Suppressor macrophage (primary cell): Measurements from ENCODE around the gene OSM.
"Not testable (repeated sequence)": the region's sequence is repeated elsewhere in the genome, so short reads cannot be mapped to it uniquely, and the experiment has no call there.

Source experiments
- DNase-seq, 4 experiments: peaks; one replicate each; pipeline ENCODE4 v3.0.0-alpha.2; 2020 to 2022

OSM gene

GRCh38 chr22:30244641-30245040 is 22.0 kb downstream of the OSM start:
- no peak for DNase-seq

DNA sequence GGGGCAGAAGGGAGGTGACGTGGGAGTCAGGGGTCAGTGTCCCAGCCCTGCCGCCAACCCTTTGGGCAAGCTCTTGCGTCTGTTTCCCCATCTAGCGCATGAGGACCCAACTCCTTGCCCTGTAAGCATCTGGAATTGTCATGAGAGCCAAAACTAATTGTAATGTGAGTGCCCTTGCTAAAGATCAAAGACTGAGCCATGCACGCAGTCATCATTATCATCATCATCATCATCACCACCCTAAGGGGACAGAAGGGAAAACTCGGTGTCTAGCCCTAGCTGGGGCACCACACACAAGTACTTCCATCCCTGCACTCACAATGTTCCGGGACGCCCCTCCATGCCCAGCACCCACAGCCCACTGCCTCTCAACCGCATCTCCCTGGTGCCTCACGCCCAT is 22.6 kb downstream of the OSM start:
- DNase-seq, result no peak

DNA sequence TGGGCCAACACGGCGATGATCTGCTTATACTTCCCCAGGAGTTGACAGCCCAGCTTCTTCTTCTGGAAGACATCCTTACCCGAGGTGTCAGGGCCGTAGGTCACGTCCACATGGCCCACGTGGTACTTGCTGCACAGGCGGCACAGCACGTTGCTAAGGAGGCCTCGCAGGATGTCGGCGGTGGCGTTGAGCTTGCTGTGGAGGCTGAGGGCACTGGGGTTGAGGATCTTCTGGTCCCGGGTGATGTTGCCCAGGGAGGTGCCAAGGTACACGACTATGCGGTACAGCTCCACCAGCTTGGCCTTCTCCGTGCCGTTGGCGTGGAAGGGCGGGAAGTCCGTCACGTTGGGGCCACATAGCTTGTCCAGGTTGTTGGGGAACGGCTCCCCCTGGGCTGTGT is 23.0 kb downstream of the OSM start:
- no peak for DNase-seq

- no peak for DNase-seq
Measured at GRCh38 chr22:30241576-30242371, 24.9 kb downstream of the OSM start.

GRCh38 chr22:30240541-30241417 is 25.9 kb downstream of the OSM start:
- no peak for DNase-seq

- DNase-seq, result no peak
Measured at GRCh38 chr22:30239488-30240405, 26.9 kb downstream of the OSM start.

GRCh38 chr22:30238661-30239487 is 27.8 kb downstream of the OSM start:
- DNase-seq, result no peak

GRCh38 chr22:30238136-30238535 is 28.5 kb downstream of the OSM start:
- no peak for DNase-seq

- DNase-seq, result no peak
Measured at GRCh38 chr22:30236875-30237274, 29.8 kb downstream of the OSM start.

DNA sequence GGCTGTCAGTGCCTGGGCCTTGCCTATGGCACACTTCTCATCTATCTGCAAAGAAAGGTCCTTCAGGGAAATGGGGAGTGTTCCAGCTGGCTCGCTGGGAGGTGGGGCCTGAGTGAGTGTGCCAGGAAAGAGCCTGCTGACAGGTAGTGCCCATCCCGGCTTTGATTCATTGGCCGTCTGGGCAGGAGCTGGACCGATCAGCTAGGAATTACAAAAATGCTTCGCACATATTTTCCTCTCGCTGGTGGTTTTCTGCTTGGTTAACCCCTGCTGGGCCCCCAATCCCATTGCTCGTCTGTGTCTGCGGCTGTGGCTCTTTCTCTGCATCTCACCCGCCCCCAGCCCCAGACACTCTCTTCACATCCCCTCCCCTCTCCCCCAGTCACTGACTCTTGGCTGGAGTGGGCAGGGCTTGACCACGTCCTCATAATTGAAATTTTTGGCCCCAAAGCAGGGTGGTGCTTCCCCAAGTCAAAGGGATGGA is 30.9 kb downstream of the OSM start:
- DNase-seq, result no peak

DNA sequence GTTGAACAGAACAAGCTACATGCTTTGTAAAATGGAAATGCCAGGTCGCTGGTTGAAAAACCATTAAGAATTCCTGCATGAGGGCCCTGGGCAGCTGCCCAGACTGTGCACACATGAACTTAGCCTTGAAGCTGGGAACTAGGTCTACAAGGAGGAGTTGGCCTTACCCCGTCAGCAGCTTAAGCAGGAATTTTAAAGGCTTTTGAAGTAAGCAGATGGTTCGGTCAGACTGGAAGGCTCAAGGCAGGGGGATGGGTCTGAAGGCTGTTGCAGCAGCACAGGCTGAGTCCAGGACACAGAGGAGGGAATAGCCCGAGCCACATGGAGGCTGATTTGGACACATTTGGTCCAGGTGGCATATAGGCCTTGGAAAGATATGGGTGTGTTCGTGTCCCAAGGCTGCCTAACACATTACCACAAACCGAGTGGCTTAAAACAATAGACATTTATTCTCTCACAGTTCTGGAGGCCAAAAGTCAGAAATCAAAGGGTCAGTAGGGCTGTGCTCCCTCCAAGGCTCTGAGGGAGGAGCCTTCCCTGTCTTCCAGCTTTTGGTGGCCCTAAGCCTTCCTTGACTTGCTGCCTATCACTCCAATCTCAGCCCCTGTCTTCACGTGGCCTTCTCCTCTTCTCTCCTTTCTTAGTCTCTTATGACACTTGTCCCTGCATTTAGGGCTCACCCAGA is 31.7 kb downstream of the OSM start:
- DNase-seq, result no peak

GRCh38 chr22:30234325-30234724 is 32.3 kb downstream of the OSM start:
- not testable (repeated sequence) for DNase-seq

DNA sequence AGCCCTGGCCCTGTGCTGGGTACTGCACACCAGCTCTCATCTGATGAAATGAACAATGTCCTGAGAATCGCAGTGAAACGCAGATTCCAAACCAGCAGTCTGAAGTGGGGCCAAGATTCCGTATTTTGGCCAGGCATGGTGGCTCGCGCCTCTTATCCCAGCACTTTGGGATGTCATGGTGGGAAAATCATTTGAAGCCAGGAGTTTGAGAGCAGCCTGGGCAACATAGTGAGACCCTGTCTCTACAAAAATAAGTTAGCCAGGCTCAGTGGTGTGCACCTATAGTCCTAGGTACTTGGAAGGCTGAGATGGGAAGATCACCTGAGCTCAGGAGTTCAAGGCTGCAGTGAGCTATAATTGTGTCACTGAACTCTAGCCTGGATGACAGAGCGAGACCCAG is 33.1 kb downstream of the OSM start:
- no peak for DNase-seq

DNA sequence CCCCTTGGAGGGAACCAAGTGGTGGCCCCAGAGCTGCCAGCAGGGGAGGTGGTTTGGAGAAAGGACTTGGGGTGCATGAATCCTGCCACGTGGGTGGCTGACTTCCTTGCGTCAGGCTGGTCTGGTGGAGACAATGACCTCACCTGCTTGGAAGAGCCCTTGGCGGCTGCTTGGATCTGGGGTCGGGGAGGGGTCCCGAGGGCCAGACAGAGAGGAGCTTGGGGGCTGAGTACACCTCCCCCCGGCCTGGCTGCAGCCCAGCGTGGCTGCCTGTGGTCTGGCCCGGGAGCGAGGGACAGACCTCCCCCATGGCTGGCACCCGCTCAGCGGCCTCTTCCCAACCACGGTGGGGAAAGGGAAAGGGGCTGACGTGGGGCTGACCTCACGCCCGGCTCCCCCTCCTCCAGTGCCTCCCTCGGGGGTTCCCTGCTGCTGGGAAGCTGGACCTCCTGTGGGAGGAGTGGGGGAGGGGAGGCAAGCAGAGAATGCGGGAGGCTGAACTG is 33.9 kb downstream of the OSM start:
- DNase-seq, result peak in 1 of 4 experiments; percentile 31

GRCh38 chr22:30230787-30231461 is 35.7 kb downstream of the OSM start:
- no peak for DNase-seq

GRCh38 chr22:30230330-30230729 is 36.3 kb downstream of the OSM start:
- DNase-seq, result no peak

DNA sequence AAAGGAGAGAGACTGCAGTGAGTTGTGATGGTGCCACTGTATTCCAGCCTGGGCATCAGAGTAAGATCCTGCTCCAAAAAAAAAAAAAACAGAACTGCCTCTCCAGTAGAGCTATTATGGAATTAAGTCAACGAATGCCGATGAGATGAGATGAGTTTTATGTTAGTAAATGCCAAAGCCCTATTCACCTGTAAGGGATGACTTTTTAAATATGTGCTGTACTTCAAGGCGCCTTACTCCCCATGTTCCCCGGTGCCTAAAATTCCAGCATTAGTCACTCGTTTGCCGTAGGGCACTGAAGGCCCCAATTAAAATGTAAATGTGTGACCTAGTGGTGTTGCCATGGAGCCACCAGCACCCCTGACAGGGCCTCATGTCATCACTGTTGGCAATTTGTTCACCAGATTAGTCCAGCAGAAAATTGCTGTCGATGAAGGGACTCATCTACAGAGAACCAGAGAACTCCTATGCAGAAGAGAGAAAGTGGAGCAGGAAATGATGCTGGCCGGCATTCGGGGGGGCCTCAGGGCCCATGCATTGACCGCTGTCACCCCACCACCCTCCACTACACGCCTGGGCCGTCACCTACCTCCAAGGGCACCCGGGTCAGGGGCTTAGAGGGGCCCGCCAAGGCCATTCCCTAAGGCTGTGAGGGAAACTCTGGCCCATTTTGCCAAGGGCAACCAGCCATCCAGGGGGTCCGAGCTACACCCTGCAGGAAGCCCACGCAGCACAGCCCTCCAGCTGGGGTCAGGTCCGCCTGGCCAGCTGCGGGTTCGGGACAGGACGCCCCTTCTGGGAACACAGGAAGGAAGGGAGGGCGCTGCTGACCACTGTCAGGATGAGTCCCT is 37.9 kb downstream of the OSM start:
- DNase-seq, result no peak

DNA sequence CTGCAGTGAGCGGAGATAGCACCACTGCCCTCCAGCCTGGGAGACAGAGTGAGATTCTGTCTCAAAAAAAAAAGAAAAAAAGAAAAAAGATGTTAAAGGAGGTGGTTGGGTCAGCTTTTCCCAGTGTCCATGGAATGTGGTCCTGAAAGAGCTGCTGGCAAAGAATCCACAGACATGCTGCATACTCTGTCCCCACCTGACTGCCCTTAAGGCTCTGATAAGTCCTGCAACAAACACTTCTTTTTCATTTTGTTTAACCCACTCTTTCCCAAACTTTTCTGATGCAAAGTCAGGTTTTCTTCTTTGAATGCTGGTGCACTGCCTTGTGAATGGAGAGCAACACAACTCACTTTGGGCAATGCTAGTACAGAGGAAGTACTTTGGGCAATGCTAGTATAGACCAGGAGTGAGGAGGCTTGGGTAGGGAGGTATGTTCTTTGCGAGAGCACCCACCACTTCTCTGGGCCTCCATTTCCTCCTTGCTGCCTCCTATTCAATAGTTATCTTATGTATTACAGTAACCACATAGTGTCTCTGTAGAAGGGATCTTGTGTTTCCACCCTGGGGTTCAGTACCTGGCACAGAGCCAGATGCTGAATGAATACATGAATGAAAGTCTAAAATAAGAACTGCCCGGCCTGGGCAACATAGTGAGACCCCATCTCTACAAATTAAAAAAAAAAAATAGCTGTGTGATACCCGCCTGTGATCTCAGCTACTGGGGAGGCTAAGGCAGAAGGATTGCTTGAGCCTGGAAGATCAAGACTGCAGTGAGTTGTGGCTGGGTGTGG is 39.0 kb downstream of the OSM start:
- DNase-seq, result no peak
